DMS114 treated with DMSO at 0.1 percent for 48 hours (cell line): Measurements from ENCODE around the gene ROBO1.

Experiments used
- DNase-seq: peaks from one replicate; lab custom pipeline; 2025; ENCODE audit not compliant: unreplicated experiment; lab: John Stamatoyannopoulos, UW

The ROBO1 gene

DNA sequence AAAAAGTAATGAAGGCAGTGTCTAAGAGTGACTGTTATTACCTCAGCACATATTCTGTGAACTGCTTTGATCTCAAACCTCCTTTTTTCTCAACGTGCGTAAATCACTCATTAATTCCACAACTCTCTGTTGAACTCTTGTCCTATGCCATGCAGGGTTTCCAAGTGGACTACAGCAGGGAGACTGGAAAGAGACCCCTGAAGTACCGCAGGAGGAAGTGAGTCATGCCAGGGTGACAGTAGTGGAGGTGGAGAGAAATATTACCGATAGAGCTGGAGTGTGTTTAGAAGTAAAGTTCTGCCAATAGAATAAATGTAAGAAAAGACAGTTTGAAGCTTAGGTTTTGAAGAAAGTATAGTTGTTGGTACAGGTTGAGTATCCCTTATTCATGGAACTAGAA is 908.9 kb downstream of the ROBO1 start:
- no peak for DNase-seq

DNA sequence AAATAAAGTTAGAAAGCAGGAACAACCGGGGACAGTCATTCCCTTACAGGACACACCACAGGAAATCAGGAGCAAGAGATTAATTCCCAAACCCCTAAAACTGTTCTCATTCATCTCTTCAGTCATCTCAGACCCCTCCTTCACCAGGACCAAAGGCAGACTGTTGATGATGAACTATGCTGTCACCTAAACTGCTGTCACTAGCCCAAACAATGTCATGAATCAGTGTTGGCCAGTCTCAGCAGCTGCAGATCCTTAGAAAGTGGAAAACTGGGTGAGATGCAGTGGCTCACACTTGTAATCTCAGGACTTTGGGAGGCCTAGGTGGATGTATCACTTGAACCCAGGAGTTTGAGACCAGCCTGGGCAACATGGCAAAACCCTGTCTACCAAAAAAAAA is 909.6 kb downstream of the ROBO1 start:
- no peak for DNase-seq

DNA sequence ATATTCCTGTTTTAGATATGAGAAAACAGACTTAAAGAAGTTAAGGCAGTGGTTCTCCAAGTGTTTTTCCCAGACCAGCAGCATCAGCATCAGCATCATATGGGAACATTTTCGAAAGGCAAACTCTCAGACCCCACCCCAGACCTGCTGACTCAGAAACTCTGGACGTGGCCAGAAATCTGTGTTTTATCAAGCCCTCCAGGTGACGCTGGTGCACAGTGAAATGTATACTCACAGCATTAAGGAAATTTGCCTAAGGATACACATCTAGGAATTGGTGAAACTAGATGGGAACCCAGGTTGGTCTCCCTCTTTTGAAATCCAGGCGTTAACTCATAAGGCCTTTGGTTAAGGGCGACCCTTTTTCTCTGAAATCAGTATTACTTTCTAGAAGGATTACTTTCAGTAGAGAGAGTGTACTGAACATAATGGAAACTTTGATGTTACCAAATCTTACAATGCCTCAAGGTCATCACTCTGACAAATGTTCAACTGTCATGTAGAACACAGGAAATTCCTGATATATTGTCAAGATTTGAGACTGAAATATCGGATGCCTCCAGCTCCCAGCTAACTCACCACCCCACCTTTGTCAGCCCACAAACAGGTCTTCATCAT is 910.2 kb downstream of the ROBO1 start:
- no peak for DNase-seq

DNA sequence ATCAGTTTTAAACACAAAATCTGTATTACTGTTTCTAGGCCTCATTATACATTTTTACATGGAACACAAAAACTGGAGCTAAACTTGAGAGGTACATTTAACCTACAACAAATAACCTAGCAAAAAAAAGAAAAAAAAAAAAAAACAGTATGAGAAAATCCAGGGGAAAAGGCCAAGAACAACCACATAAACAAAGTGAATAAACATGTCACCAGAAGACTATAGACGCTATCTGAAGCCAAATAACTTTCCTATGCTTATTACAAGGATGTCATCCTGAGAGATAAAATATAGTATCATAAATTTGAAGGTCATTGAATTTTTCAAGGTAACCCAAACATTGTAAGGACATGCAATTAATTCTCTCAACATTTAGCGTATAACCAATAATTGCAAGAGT is 911.6 kb downstream of the ROBO1 start:
- no peak for DNase-seq

DNA sequence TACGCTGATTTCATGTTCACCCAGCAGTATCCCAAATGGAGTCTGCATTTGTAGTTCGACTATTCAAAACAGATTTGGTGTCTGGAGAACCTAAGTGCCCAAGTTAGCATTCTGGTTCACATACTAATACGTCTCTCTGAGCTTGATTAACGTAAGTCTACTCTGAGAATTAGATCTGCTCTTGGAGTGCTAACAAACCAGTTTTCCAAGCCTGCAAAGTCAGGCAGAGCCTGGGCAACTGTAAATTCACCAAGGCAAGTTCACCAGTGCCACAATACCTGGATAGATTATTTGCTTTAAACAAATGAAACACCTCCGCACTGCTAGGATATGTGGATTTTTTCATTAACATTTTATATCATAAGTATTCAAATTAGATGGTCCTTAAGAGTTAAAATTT is 912.6 kb downstream of the ROBO1 start:
- DNase-seq = no peak

DNA sequence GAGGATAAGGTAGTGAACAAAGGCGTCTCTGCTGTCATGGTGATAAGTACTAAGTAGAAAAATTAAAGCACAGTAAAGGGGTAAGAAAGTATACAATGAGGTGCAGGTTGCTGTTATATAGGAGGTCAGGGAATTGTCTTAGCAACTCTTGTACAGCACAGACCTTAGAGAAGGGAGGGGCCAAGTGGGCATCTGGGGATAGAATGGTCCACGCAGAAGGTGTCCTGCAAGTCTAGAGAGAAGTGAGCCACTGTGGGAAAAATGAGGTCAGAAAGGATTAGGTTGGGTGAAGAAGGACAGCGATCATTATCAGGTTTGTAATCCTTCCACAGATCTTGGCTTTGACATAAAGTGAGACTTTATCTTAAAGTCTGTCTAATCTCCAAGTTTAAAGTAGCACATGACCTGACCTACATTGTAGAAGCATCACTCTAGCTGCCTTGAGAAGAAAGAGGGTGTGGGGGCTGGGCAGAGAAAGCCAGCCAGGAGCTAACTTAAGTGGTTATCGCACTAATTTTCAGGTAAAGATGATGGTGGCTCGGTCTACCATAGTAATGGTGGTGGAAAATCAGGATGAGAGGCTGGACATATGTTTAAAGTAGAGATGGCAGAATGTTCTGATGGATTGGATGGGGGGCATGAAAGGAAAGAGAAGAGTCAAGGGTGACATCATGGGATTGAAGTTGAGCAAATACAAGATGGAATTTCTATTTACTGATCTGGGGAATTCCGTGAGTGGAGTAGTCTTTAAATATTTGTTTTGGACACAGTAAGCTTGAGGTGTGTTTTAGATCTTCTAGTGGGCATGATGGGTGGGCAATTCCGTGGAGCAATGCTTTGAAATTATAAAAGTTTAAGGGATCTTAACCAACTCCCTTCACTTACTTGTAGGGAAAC is 919.2 kb downstream of the ROBO1 start:
- no peak for DNase-seq

DNA sequence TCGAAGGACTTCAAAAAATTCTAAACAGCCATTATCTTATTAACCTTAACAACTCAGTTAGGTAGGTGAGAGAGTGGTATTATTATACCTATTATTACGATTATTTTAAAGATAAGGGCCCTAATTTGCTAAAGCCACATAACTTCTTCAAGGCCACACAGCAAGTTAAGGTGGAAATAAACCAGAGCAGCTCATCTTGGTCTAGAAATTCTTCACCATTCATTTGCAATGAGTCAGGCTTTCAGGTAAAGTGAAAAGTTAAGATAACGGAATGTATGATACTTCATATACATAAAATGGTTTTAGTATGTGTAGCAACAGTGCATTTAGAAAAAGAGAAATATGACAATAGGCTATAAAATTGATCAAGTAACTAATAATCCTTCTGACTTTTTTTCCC is 920.2 kb downstream of the ROBO1 start:
- no peak for DNase-seq

DNA sequence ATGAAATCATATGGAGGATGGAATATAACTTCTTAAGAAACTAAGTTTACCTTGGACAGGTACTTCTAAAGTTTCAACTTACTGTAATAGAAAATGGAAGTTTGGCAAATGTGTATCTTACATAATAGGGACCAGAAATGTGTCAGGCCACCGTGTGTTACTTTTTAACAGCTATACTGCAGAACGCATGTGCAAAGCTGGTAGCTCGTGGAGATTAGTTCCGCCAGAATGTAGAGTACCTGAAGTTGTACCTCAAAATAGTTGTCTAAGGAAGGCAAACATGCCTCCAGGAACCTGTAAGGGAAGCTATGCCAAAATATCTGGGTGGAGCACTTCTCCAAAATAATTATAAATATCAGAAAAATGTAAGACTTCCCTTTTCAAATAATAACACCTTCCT is 920.6 kb downstream of the ROBO1 start:
- no peak for DNase-seq

DNA sequence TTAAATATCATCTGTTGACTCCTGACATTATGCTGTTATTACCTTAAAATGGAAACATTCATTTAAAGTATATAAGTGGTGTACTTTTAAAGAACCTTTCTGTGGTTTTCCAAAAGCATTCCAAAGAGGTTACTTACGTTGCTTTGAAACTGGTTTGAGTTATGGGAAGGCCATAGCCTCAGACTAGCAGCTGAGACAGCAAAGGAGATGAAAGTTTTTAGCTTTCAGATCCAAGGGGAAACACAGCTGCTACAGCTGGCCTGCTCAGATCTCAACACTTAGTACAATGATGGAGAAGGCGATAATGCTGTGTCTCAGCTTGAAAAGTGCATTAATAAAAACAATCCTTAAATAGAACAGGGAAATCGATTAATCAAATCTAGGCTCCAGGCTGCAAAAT is 921.1 kb downstream of the ROBO1 start:
- no peak for DNase-seq

DNA sequence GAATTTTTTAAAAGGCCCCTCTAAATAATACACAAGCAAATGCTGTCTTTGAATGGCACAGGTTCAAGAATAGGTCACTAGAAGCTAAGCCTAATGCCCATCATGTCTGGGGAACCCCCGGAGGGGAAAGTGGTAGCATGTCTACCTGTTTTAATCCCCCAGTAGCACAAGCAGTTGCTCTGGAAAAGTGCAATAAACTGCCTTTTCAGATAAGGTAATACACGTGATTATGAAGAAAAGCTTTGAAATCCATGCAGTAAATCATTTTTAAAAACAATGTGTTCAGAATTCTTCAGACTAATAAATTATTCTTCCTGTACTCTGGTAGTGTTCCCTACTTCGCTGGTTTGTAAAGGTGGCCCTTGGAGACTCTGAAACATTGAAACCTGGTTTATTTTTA is 922.2 kb downstream of the ROBO1 start:
- no peak for DNase-seq

DNA sequence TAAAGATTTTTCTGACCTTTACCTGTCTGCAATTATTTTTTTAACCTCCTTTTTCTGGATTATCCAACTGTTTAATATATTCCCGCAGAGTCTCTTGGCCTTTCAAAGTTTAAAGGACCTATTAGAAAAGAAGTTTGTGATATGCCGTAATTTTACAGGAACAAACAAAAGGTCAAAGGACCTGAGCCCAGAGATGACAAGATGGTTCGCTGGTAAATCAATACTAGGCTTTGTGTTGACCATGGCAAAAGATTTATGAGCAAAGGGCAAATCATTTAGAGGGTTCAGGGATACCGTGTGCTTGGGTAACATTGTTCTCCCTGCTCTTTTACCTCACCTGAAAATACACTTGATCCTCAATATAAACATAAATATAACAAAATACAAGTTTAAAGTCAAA is 923.5 kb downstream of the ROBO1 start:
- no peak for DNase-seq

DNA sequence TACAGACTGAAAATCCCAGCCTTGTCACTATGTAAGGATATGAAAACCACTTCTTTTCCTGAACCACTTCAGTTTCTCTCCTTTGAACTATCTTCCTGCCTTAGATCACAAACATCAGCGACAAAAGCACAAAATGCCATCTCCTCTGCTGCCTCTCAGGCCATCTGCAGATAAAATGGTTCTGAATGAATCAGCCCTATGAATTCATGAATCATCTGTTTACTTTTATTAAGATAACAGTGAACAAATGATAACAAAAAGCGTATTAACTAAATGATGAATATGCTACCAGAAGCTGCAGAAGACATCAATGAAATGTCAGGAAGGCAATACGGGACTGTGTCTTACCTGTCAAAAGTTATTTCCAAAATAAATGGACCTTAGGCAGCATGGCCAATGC is 928.1 kb downstream of the ROBO1 start:
- DNase-seq = no peak

DNA sequence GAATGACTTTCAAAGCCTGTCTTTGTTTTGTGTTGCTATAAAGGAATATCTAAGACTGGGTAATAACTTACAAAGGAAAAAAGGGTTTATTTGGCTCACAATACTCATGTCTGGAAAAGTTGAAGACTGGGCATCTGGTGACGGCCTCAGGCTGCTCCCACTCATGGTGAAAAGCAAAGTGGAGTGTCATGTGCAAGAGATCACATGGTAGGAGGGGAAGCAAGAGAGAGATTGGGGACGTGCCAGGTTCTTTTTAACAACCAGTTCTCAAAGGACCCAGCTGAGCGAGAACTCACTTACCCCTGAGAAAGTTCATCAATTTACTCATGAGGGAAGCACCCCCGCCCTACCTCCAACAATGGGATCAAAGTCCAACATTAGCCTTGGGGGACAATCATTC is 929.4 kb downstream of the ROBO1 start:
- DNase-seq = no peak

DNA sequence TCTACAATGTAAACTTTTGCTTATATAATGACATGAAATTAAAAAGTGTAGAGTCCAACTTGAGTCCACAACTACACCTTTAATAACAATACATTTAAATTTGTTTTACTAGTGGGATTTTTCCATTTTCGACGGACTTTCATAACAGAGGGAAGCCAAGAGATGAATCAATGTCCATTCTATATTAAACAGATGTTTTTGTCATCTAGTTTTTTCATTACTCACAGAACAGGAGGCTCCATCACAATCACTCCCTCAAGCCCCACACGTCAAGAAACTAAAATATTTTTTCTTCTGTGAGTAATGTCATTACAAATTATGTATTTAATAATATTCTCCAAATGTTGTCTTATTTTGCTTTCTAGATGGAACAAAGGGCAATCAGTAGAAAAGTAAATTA is 932.9 kb downstream of the ROBO1 start:
- no peak for DNase-seq

DNA sequence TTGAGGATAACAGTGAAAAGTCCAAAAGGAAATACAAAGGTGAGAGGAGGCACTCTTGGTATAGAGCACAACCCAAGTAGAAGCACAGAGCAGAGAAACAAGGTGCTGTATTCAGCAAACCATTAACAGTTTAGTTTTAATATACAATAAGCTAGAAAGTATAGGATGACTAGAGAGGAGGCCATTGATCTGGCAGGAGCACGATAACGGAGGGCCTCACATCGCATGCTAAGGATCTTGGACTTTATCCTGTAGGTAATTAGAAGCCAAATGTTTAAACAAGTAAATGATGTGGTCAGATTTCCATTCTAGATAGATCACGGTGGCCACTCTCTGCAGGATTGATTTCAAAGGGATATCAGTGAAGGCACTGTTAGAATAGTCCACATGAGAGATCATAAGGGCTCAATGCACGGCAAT is 935.0 kb downstream of the ROBO1 start:
- DNase-seq = no peak

DNA sequence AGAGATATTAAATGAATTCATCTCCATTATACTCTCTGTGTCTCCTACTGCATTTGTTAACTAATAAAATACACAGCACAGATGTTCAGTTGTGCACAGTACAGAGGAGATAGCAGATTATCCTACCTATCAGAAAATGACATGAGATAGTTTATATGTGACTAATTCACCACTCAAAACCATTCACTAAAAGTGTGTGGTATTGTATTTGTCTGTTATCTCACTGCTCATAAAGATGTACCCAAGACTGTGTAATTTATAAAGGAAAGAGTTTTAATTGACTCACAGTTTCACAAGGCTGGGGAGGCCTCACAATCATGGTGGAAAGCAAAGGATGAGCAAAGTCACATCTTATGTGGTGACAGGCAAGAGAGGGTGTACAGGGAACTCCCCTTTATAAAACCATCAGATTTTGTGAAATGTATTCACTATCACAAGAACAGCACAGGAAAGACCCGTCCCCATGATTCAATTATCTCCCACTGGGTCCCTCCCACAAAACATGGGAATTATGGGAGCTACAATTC is 936.3 kb downstream of the ROBO1 start:
- no peak for DNase-seq

DNA sequence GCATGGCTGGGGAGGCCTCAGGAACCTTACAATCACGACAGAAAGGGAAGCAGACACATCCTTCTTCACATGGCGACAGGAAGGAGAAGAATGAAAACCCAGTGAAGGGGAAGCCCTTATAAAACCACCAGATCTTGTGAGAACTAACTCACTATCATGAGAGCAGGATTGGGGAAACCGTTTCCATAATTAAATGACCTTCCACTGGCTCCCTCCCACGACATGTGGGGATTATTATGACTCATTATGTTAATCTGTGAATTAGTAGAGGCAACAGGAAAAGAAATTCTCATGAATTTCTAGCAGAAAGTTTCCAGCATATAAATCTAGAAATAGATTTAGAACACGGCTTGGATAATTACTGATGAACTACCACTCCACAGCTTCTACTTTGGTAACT is 937.3 kb downstream of the ROBO1 start:
- no peak for DNase-seq

DNA sequence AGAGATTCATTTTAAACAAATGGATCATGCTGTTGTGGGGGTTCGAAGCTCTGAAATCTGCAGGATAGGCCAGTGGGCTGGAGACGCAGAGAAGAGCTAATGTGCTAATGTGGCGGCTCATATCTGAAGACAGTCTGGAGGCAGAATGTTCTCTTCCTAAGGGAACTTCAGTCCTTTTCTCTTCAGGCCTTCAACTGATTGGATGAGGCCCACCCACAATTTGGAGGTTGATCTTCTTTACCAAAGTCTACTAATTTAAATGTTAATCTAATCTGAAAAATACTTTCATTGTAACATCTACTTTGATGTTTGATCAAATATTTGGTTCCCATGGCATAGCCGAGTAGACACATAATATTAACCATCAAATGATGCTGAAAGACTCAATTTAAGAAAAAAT is 940.2 kb downstream of the ROBO1 start:
- no peak for DNase-seq

DNA sequence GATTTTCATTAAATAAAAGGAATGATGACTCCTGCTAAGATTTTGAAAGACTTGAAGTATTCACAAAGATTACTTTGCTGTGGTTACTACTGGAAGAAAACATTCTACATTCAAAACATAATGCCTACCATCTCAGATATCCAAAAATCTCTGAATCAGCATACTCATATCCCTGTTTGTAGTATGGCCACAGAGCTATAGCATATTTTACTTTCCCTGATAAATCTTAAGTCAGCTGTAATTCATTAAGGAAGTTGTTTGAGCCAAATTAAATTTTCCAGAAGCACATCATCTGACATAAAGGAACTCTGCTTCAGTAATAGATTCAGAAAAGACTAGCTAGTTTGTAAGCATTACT is 942.0 kb downstream of the ROBO1 start:
- DNase-seq = no peak

DNA sequence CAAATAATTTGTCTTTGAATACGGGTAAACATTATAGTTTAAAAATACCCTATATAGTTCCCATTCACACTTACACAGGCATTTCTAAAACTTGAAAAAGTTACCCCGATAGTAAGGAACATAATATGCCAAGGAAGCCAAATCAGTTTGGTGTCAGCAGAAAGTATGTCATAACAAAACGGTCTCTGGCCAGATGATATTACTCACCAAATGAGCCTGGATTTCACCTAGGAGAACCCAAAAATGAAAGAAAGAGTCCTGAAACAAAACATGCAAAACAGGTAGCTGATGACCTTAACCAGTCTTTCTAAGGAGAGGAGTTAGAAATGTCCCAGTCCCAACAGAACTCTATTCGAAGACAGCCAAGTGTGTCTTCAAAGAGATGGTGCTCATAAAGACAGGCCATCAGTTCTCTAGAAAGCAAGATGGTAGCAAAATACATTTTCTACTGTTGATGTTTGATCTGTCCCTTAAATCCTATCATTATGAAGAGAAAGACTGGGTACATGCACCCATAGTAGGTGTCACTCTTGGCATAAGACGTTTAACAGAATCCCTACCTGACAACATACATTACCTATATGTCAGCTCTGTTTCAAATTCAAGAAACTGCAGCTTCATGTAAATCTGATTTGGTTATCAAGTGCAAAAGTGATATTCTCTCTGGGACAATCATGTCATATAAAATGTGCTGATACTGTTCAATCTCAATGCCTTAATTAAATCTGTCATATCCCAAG is 942.5 kb downstream of the ROBO1 start:
- DNase-seq = no peak

DNA sequence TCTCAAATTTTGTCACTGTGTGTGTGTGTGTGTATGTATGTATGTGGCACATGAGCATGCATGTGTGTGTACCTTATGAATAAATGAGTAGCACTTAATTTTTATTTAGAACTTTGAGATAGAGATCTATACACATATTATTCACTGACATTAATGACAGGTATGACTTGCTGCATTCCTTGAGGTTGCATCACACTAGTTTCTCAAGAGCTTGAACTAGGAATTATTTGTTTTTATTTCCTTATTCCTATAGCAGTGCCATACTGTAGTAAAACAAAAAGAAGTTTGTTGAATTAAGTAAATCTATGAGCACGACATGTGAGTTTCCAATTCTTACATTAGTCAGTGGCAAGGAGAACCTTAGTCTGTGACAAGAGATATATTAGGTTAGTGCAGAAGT is 943.9 kb downstream of the ROBO1 start:
- no peak for DNase-seq

DNA sequence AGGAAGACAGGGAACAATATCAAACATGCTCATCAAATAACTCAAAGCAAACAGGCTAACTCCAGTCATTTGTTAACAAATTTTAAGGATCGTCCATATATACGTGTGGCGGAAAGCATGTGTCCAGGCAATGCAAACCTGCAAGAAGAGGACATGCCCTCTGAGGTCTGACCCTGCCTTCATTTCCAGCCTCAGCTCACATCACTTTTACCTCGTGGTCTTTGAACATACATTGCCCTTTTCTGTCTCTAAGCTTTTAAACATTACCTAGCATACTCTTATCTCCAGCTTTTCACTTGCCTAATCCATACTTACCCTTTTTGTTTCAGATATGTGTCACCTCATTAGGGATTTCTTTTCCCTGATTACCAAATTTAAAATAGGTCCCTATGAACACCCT is 944.4 kb downstream of the ROBO1 start:
- no peak for DNase-seq
